Osteoblast (primary cell): Measurements from ENCODE around the gene CDC37. TPM values are rescaled to one million over a fixed set of nuclear protein-coding genes. Genes with fewer than 3 reads are reported as not detected.

Experiments
- DNase-seq: peaks from one replicate; pipeline ENCODE4 v3.0.0; 2011; ENCODE audit warnings: low spot score, mixed read lengths; ENCODE audit not compliant: insufficient read length; ENCODE audit errors: missing footprints
- H2AFZ ChIP-seq: 2 replicates; pipeline ENCODE4 v1.6.0; 2011; ENCODE audit warnings: mild to moderate bottlenecking, low read length
- H3K27ac ChIP-seq: 2 replicates; pipeline ENCODE4 v1.5.1; 2011; ENCODE audit warnings: mild to moderate bottlenecking, low read depth, low read length, moderate library complexity
- H3K27me3 ChIP-seq: 2 replicates; pipeline ENCODE4 v1.6.0; 2012; ENCODE audit warnings: mild to moderate bottlenecking, control low read depth, inconsistent platforms, low read length, moderate library complexity; ENCODE audit not compliant: insufficient read depth
- H3K36me3 ChIP-seq: 2 replicates; pipeline ENCODE4 v1.5.1; 2011; ENCODE audit warnings: mild to moderate bottlenecking, low read length, control low read depth, moderate library complexity; ENCODE audit not compliant: insufficient read depth
- H3K4me1 ChIP-seq: 2 replicates; pipeline ENCODE4 v1.5.1; 2011; ENCODE audit warnings: mild to moderate bottlenecking, low read length, control low read depth, moderate library complexity; ENCODE audit not compliant: insufficient read depth
- H3K4me2 ChIP-seq: 2 replicates; pipeline ENCODE4 v1.6.0; 2011; ENCODE audit warnings: mild to moderate bottlenecking, low read length; ENCODE audit not compliant: insufficient read depth
- H3K4me3 ChIP-seq: fragments of 200-600 bp; sonication (generic); 3 replicates; pipeline ENCODE4 v1.5.1; 2012; ENCODE audit warnings: mild to moderate bottlenecking, low read length, inconsistent platforms; ENCODE audit not compliant: insufficient read depth
- H3K79me2 ChIP-seq: 2 replicates; pipeline ENCODE4 v1.6.0; 2012; ENCODE audit warnings: mild to moderate bottlenecking, low read length, control low read depth, inconsistent platforms; ENCODE audit not compliant: insufficient read depth
- H3K9me3 ChIP-seq: 2 replicates; pipeline ENCODE4 v1.5.1; 2011; ENCODE audit warnings: low read depth, low read length, control low read depth
- H4K20me1 ChIP-seq: 2 replicates; pipeline ENCODE4 v1.6.0; 2012; ENCODE audit warnings: mild to moderate bottlenecking, low read length, control low read depth; ENCODE audit not compliant: insufficient read depth
- CTCF ChIP-seq: IDR thresholded peaks from 2 replicates; pipeline ENCODE4 v1.5.1; 2011; ENCODE audit warnings: mild to moderate bottlenecking, low read depth, low read length, moderate library complexity; ENCODE audit errors: extremely low read depth
- total RNA-seq: library from RNA; depleted of rRNA; stranded (reverse); fragments of >200 nt; gene quantifications from 2 replicates; pipeline ENCODE4 v1.2.3, GENCODE V29; 2012

The CDC37 gene
- total RNA-seq, 1 donor = 154 TPM

GRCh38 chr19:10449037-10449436 is 45.7 kb upstream of the CDC37 start:
- Histone ChIP-seq H3K36me3 (peaks cover 4% of the 10 kb centered on the region), H3K4me2 (no peak overlapping the region), H4K20me1 (peaks cover 4% of the 10 kb centered on the region), H3K79me2 (no peaks in the 10 kb centered on the region), H3K27ac (no peak overlapping the region), H3K27me3 (no peaks in the 10 kb centered on the region), H2AFZ (no peak overlapping the region), H3K9me3 (no peaks in the 10 kb centered on the region), H3K4me1 (no peaks in the 10 kb centered on the region), H3K4me3 (no peak overlapping the region)
- no peak for TF ChIP-seq CTCF
- peak; percentile 72 for DNase-seq

GRCh38 chr19:10442698-10443097 is 39.4 kb upstream of the CDC37 start:
- H4K20me1 ChIP-seq = no peaks in the 10 kb centered on the region
- H2AFZ ChIP-seq = no peak overlapping the region
- H3K4me2 ChIP-seq = no peak overlapping the region
- H3K9me3 ChIP-seq = no peaks in the 10 kb centered on the region
- no peak overlapping the region for H3K27ac ChIP-seq
- DNase-seq = no peak
- no peaks in the 10 kb centered on the region for H3K36me3 ChIP-seq
- no peak overlapping the region for H3K4me3 ChIP-seq
- H3K79me2 ChIP-seq = no peaks in the 10 kb centered on the region
- H3K4me1 ChIP-seq = no peaks in the 10 kb centered on the region
- H3K27me3 ChIP-seq = no peaks in the 10 kb centered on the region
- TF ChIP-seq CTCF = no peak

- H3K27me3 ChIP-seq = no peaks in the 10 kb centered on the region
- no peak overlapping the region for H3K4me3 ChIP-seq
- no peak overlapping the region for H3K27ac ChIP-seq
- no peak overlapping the region for H3K4me2 ChIP-seq
- DNase-seq = peak; percentile 36
- H2AFZ ChIP-seq = no peak overlapping the region
- no peaks in the 10 kb centered on the region for H3K79me2 ChIP-seq
- H3K4me1 ChIP-seq = no peaks in the 10 kb centered on the region
- no peaks in the 10 kb centered on the region for H4K20me1 ChIP-seq
- H3K9me3 ChIP-seq = no peaks in the 10 kb centered on the region
- H3K36me3 ChIP-seq = no peaks in the 10 kb centered on the region
- TF ChIP-seq CTCF = no peak
These were observed 36.2 kb upstream of the CDC37 start for GRCh38 chr19:10439588-10439987.

- no peaks in the 10 kb centered on the region for H3K36me3 ChIP-seq
- no peak for TF ChIP-seq CTCF
These were observed 29.8 kb upstream of the CDC37 start for GRCh38 chr19:10433131-10433536.

More at GRCh38 chr19:10433131-10433536, 29.8 kb upstream of the CDC37 start:
- Histone ChIP-seq H3K4me3 (no peak overlapping the region), H3K79me2 (no peaks in the 10 kb centered on the region), H3K27ac (no peak overlapping the region), H4K20me1 (no peaks in the 10 kb centered on the region), H2AFZ (no peak overlapping the region), H3K27me3 (peaks cover 8% of the 10 kb centered on the region), H3K9me3 (no peaks in the 10 kb centered on the region), H3K4me1 (peaks cover 12% of the 10 kb centered on the region), H3K4me2 (no peak overlapping the region)
- peak; percentile 58 for DNase-seq
